Fibroblast of the aortic adventitia (primary cell): ENCODE results near the gene TNS2. TPM values are rescaled to one million over a fixed set of nuclear protein-coding genes. Genes with fewer than 3 reads are reported as not detected.

Source experiments
- DNase-seq: peaks from one replicate; pipeline ENCODE4 v3.0.0-alpha.2; 2010; ENCODE audit warnings: low read depth
- H3K4me3 ChIP-seq: 2 replicates; pipeline ENCODE4 v1.5.1; 2011; ENCODE audit warnings: low read depth, mild to moderate bottlenecking, control low read depth, low read length, moderate library complexity
- CTCF ChIP-seq: IDR thresholded peaks from 2 replicates; pipeline ENCODE4 v1.5.1; 2011; ENCODE audit warnings: mild to moderate bottlenecking, low read length, control low read depth, inconsistent platforms; ENCODE audit not compliant: insufficient read depth
- total RNA-seq: library from RNA; depleted of rRNA; stranded (reverse); fragments of >200 nt; gene quantifications from 2 replicates; pipeline ENCODE4 v1.2.3, GENCODE V29; 2012; ENCODE audit warnings: low replicate concordance

The TNS2 gene
- total RNA-seq, 1 donor, result 77.4 TPM

GRCh38 chr12:53077030-53077429 lies 27.2 kb downstream of the TNS2 start:
- H3K4me3 ChIP-seq, result no peak overlapping the region
- no peak for DNase-seq
- no peak for TF ChIP-seq CTCF

GRCh38 chr12:53078425-53079225 lies 28.8 kb downstream of the TNS2 start:
- TF ChIP-seq CTCF, result no peak
- peak; percentile 46 for DNase-seq
- H3K4me3 ChIP-seq, result peak overlapping the region; percentile 78

- TF ChIP-seq CTCF, result no peak
- peak within 1 kb of the TSS; percentile 78 for H3K4me3 ChIP-seq
- peak; percentile 96 for DNase-seq
Observed at GRCh38 chr12:53079226-53080117, 29.6 kb downstream of the TNS2 start, which contains the start of gene SPRYD3. SPRYD3 (minus strand) TSS chr12:53079390; CDS start chr12:53079333, 57 bp downstream.

- no peak for TF ChIP-seq CTCF
- no peak overlapping the region for H3K4me3 ChIP-seq
- no peak for DNase-seq
Observed at GRCh38 chr12:53082637-53083175, 32.8 kb downstream of the TNS2 start.

- DNase-seq, result no peak
- TF ChIP-seq CTCF, result no peak
- H3K4me3 ChIP-seq, result no peak overlapping the region
Observed at GRCh38 chr12:53086361-53086760, 36.5 kb downstream of the TNS2 start.

GRCh38 chr12:53090105-53090504 lies 40.2 kb downstream of the TNS2 start:
- TF ChIP-seq CTCF, result no peak
- DNase-seq, result no peak
- no peak overlapping the region for H3K4me3 ChIP-seq
